Measurements from ENCODE around the gene LRRC57. TPM values are rescaled to one million over a fixed set of nuclear protein-coding genes. Genes with fewer than 3 reads are reported as not detected.

LRRC57 gene
- total and polyA plus RNA-seq, 2 of the 13 experiments (the other 11 are each of a cell fraction or from before 2014, with no cell fraction given): 5.8 to 14.8 TPM

GRCh38 chr15:42548249-42549031 is at the start of gene LRRC57, which contains the start of gene HAUS2 (continued):
- peak; percentile 95 for TF ChIP-seq POLR2G (IDR thresholded peaks at IDR 0.05; ENCODE audit: low read depth, low read length)
- no peak for TF ChIP-seq NFE2L2 (IDR thresholded peaks at IDR 0.05; ENCODE audit: low read length)
- no peak; the same call in 1 of the 2 replicates for TF ChIP-seq SP2 (CRISPR knock-in tag; IDR thresholded peaks at IDR 0.05)
- peak; percentile 89 for TF ChIP-seq GABPB1 (CRISPR knock-in tag; IDR thresholded peaks at IDR 0.05)
- TF ChIP-seq HOXD1 (CRISPR knock-in tag; IDR thresholded peaks at IDR 0.05): no peak
- TF ChIP-seq SRSF4 (IDR thresholded peaks at IDR 0.05; ENCODE audit: low read depth, low read length, poor library complexity, severe bottlenecking): no peak
- TF ChIP-seq KMT2A (CRISPR knock-in tag; IDR thresholded peaks at IDR 0.05): peak; percentile 99
- peak; percentile 80; the same call in 1 of the 2 replicates for TF ChIP-seq ZBTB3 (CRISPR knock-in tag; IDR thresholded peaks at IDR 0.05; ENCODE audit: borderline replicate concordance, low read depth)
- TF ChIP-seq ZSCAN30 (CRISPR knock-in tag; IDR thresholded peaks at IDR 0.05): no peak
- TF ChIP-seq MAFF (IDR thresholded peaks at IDR 0.05; ENCODE audit: low read depth, low read length): no peak
- TF ChIP-seq SAP130 (CRISPR knock-in tag; IDR thresholded peaks at IDR 0.05; ENCODE audit: low read depth): peak; percentile 99
- TF ChIP-seq HOXA5 (CRISPR knock-in tag; IDR thresholded peaks at IDR 0.05): peak; percentile 75; the same call in 1 of the 2 replicates
- TF ChIP-seq, protein P1, sequence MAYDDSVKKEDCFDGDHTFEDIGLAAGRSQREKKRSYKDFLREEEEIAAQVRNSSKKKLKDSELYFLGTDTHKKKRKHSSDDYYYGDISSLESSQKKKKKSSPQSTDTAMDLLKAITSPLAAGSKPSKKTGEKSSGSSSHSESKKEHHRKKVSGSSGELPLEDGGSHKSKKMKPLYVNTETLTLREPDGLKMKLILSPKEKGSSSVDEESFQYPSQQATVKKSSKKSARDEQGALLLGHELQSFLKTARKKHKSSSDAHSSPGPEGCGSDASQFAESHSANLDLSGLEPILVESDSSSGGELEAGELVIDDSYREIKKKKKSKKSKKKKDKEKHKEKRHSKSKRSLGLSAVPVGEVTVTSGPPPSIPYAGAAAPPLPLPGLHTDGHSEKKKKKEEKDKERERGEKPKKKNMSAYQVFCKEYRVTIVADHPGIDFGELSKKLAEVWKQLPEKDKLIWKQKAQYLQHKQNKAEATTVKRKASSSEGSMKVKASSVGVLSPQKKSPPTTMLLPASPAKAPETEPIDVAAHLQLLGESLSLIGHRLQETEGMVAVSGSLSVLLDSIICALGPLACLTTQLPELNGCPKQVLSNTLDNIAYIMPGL (CRISPR knock-in tag; IDR thresholded peaks at IDR 0.05; ENCODE audit: borderline replicate concordance in 1 of 2, low read depth in 1 of 2): peak; percentile 87 to 90; a peak in 3 of 4 replicates
- peak; percentile 67; the same call in 1 of the 2 replicates for TF ChIP-seq DNMT3B (CRISPR knock-in tag; conservative IDR thresholded peaks at IDR 0.05)
- TF ChIP-seq RFX3 (CRISPR knock-in tag; IDR thresholded peaks at IDR 0.05): no peak
- peak; percentile 86 for TF ChIP-seq TAF1 (CRISPR knock-in tag; IDR thresholded peaks at IDR 0.05)
- peak; percentile 92 for TF ChIP-seq GMEB1 (CRISPR knock-in tag; IDR thresholded peaks at IDR 0.05; ENCODE audit: borderline replicate concordance)
- no peak for TF ChIP-seq HOXA9 (CRISPR knock-in tag; IDR thresholded peaks at IDR 0.05; ENCODE audit: borderline replicate concordance)
- no peak for TF ChIP-seq HMGA1 (CRISPR knock-in tag; conservative IDR thresholded peaks at IDR 0.05)
- TF ChIP-seq, protein P2, sequence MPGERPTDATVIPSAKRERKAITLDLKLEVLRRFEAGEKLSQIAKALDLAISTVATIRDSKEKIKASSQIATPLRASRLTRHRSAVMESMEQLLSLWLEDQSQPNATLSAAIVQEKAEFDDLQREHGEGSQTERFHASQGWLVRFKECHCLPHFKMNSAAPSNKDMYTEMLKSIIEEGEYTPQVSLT (CRISPR knock-in tag; IDR thresholded peaks at IDR 0.05; ENCODE audit: borderline replicate concordance, low read depth): 0 out of 2 replicates have a peak, but pooled peaks have one; percentile 53
- no peak for TF ChIP-seq NR2F1 (CRISPR knock-in tag; IDR thresholded peaks at IDR 0.05)
- TF ChIP-seq GZF1 (CRISPR knock-in tag; IDR thresholded peaks at IDR 0.05): peak; percentile 54; the same call in 1 of the 2 replicates
- TF ChIP-seq, protein P3, sequence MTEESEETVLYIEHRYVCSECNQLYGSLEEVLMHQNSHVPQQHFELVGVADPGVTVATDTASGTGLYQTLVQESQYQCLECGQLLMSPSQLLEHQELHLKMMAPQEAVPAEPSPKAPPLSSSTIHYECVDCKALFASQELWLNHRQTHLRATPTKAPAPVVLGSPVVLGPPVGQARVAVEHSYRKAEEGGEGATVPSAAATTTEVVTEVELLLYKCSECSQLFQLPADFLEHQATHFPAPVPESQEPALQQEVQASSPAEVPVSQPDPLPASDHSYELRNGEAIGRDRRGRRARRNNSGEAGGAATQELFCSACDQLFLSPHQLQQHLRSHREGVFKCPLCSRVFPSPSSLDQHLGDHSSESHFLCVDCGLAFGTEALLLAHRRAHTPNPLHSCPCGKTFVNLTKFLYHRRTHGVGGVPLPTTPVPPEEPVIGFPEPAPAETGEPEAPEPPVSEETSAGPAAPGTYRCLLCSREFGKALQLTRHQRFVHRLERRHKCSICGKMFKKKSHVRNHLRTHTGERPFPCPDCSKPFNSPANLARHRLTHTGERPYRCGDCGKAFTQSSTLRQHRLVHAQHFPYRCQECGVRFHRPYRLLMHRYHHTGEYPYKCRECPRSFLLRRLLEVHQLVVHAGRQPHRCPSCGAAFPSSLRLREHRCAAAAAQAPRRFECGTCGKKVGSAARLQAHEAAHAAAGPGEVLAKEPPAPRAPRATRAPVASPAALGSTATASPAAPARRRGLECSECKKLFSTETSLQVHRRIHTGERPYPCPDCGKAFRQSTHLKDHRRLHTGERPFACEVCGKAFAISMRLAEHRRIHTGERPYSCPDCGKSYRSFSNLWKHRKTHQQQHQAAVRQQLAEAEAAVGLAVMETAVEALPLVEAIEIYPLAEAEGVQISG (CRISPR knock-in tag; IDR thresholded peaks at IDR 0.05): peak; percentile 86

All from HepG2 (cell line).